Neural progenitor cell (in vitro differentiated cells): ENCODE measurements around the gene GLIS1. TPM values are rescaled to one million over a fixed set of nuclear protein-coding genes. Genes with fewer than 3 reads are reported as not detected.

Source experiments
- DNase-seq: peaks from one replicate; pipeline ENCODE4 v3.0.0-alpha.2; 2016; ENCODE audit warnings: low spot score
- H2AFZ ChIP-seq: fragments of 200-600 bp; sonication (generic); replicated peaks from 2 replicates; pipeline ENCODE4 v1.6.1; 2016; ENCODE audit warnings: antibody characterized with exemption
- H3F3A ChIP-seq: fragments of 200-600 bp; sonication (generic); 2 replicates; pipeline ENCODE4 v1.6.1; 2016; ENCODE audit warnings: antibody characterized with exemption, low read depth
- H3K27ac ChIP-seq: fragments of 200-600 bp; sonication (generic); 2 replicates; pipeline ENCODE4 v1.5.1; 2016; ENCODE audit warnings: mild to moderate bottlenecking
- H3K27me3 ChIP-seq: fragments of 200-600 bp; sonication (generic); 2 replicates; pipeline ENCODE4 v1.6.1; 2016; ENCODE audit warnings: mild to moderate bottlenecking, moderate library complexity
- H3K36me3 ChIP-seq: fragments of 200-600 bp; sonication (generic); 2 replicates; pipeline ENCODE4 v1.5.1; 2016
- H3K4me1 ChIP-seq: fragments of 200-600 bp; sonication (generic); 2 replicates; pipeline ENCODE4 v1.6.1; 2016; ENCODE audit warnings: mixed run types
- H3K4me2 ChIP-seq: fragments of 200-600 bp; sonication (generic); 2 replicates; pipeline ENCODE4 v1.6.1; 2016
- H3K4me3 ChIP-seq: fragments of 200-600 bp; sonication (generic); 2 replicates; pipeline ENCODE4 v1.5.1; 2016
- H3K79me2 ChIP-seq: fragments of 200-600 bp; sonication (generic); 2 replicates; pipeline ENCODE4 v1.6.1; 2016; ENCODE audit warnings: low read depth
- H3K9ac ChIP-seq: fragments of 200-600 bp; sonication (generic); 2 replicates; pipeline ENCODE4 v1.6.1; 2016
- H3K9me3 ChIP-seq: fragments of 200-600 bp; sonication (generic); 2 replicates; pipeline ENCODE4 v1.5.1; 2016; ENCODE audit warnings: low read depth
- H4K20me1 ChIP-seq: fragments of 200-600 bp; sonication (generic); 2 replicates; pipeline ENCODE4 v1.6.1; 2016; ENCODE audit warnings: low read depth
- H3K27ac Mint-ChIP-seq: 3 replicates; pipeline ENCODE4 v1.8.0; 2021; ENCODE audit warnings: mixed read lengths
- H3K27me3 Mint-ChIP-seq: 2 replicates; pipeline ENCODE4 v1.8.0; 2022; ENCODE audit warnings: low read depth, mild to moderate bottlenecking, inconsistent platforms, moderate library complexity, mixed read lengths; ENCODE audit not compliant: insufficient read depth
- H3K36me3 Mint-ChIP-seq: 3 replicates; pipeline ENCODE4 v1.8.0; 2021; ENCODE audit warnings: mixed read lengths
- H3K4me1 Mint-ChIP-seq: 3 replicates; pipeline ENCODE4 v1.8.0; 2021; ENCODE audit warnings: mixed read lengths
- H3K4me3 Mint-ChIP-seq: 3 replicates; pipeline ENCODE4 v1.8.0; 2021; ENCODE audit warnings: mild to moderate bottlenecking, moderate library complexity, mixed read lengths
- H3K9me3 Mint-ChIP-seq: 3 replicates; pipeline ENCODE4 v1.8.0; 2020; ENCODE audit warnings: mixed read lengths
- CTCF ChIP-seq: fragments of 200-600 bp; sonication (generic); IDR thresholded peaks from 2 replicates; pipeline ENCODE4 v1.5.1; 2017; ENCODE audit warnings: antibody characterized with exemption, mild to moderate bottlenecking
- EZH2 ChIP-seq: fragments of 200-600 bp; sonication (generic); IDR thresholded peaks from 2 replicates; pipeline ENCODE4 v1.6.1; 2017; ENCODE audit warnings: antibody characterized with exemption, mild to moderate bottlenecking, moderate library complexity
- EZH2phosphoT487 ChIP-seq: fragments of 200-600 bp; sonication (generic); IDR thresholded peaks from 2 replicates; pipeline ENCODE4 v1.6.1; 2017; ENCODE audit warnings: antibody characterized with exemption
- total RNA-seq: library from RNA; depleted of rRNA; stranded (reverse); fragments of >200 nt; gene quantifications from 2 replicates; pipeline ENCODE4 v1.2.3, GENCODE V29; 2015; ENCODE audit warnings: low replicate concordance

Gene GLIS1
- total RNA-seq, 1 donor from 2014 or later: not detected

- peaks cover 7% of the 10 kb centered on the region for H3K4me1 ChIP-seq
- no peak overlapping the region for H3K4me2 ChIP-seq
- TF ChIP-seq EZH2phosphoT487: no peak
- no peak for TF ChIP-seq EZH2
- TF ChIP-seq CTCF: no peak
- H3K79me2 ChIP-seq: no peaks in the 10 kb centered on the region
- Mint-ChIP-seq H3K4me1 (peaks cover 20% of the 10 kb centered on the region), H3K27ac (no peak overlapping the region), H3K4me3 (no peak overlapping the region), H3K36me3 (no peaks in the 10 kb centered on the region), H3K9me3 (no peaks in the 10 kb centered on the region), H3K27me3 (peaks cover 6% of the 10 kb centered on the region)
- H4K20me1 ChIP-seq: no peaks in the 10 kb centered on the region
- no peaks in the 10 kb centered on the region for H3K27me3 ChIP-seq
- no peaks in the 10 kb centered on the region for H3K36me3 ChIP-seq
- no peak overlapping the region for H3K4me3 ChIP-seq
- no peak overlapping the region for H3K9ac ChIP-seq
- no peaks in the 10 kb centered on the region for H3F3A ChIP-seq
- DNase-seq: no peak
- no peak overlapping the region for H2AFZ ChIP-seq
- H3K27ac ChIP-seq: no peak overlapping the region
- no peaks in the 10 kb centered on the region for H3K9me3 ChIP-seq
These were observed 156.5 kb downstream of the GLIS1 start for GRCh38 chr1:53582211-53583020.

GRCh38 chr1:53581476-53581875 is 157.5 kb downstream of the GLIS1 start:
- Histone ChIP-seq H3K9ac (no peak overlapping the region), H3K4me3 (no peak overlapping the region), H3K27ac (no peak overlapping the region), H3K27me3 (no peaks in the 10 kb centered on the region), H3K4me2 (no peak overlapping the region), H3K9me3 (no peaks in the 10 kb centered on the region), H2AFZ (no peak overlapping the region), H3K79me2 (no peaks in the 10 kb centered on the region), H3F3A (no peaks in the 10 kb centered on the region), H3K4me1 (peaks cover 4% of the 10 kb centered on the region), H3K36me3 (no peaks in the 10 kb centered on the region), H4K20me1 (no peaks in the 10 kb centered on the region)
- TF ChIP-seq EZH2phosphoT487 (no peak), EZH2 (no peak), CTCF (no peak)
- peak overlapping the region; percentile 0 for H3K27ac Mint-ChIP-seq
- H3K9me3 Mint-ChIP-seq: no peaks in the 10 kb centered on the region
- no peaks in the 10 kb centered on the region for H3K36me3 Mint-ChIP-seq
- peaks cover 19% of the 10 kb centered on the region for H3K4me1 Mint-ChIP-seq
- peaks cover 14% of the 10 kb centered on the region for H3K27me3 Mint-ChIP-seq
- no peak for DNase-seq
- no peak overlapping the region for H3K4me3 Mint-ChIP-seq

GRCh38 chr1:53580739-53581475 is 158.1 kb downstream of the GLIS1 start:
- no peak overlapping the region for H3K27ac Mint-ChIP-seq
- H3K4me3 Mint-ChIP-seq: no peak overlapping the region
- no peak for DNase-seq
- H4K20me1 ChIP-seq: no peaks in the 10 kb centered on the region
- no peaks in the 10 kb centered on the region for H3K27me3 ChIP-seq
- H3K4me3 ChIP-seq: no peak overlapping the region
- peaks cover 8% of the 10 kb centered on the region for H3K4me1 ChIP-seq
- H3K9me3 ChIP-seq: no peaks in the 10 kb centered on the region
- H2AFZ ChIP-seq: no peak overlapping the region
- no peaks in the 10 kb centered on the region for H3K79me2 ChIP-seq
- H3F3A ChIP-seq: no peaks in the 10 kb centered on the region
- H3K9me3 Mint-ChIP-seq: no peaks in the 10 kb centered on the region
- no peaks in the 10 kb centered on the region for H3K36me3 ChIP-seq
- no peak overlapping the region for H3K27ac ChIP-seq
- no peak overlapping the region for H3K9ac ChIP-seq
- H3K36me3 Mint-ChIP-seq: no peaks in the 10 kb centered on the region
- peaks cover 18% of the 10 kb centered on the region for H3K27me3 Mint-ChIP-seq
- H3K4me2 ChIP-seq: no peak overlapping the region
- TF ChIP-seq CTCF (no peak), EZH2 (no peak), EZH2phosphoT487 (no peak)
- peaks cover 23% of the 10 kb centered on the region for H3K4me1 Mint-ChIP-seq
